OCI-LY7 (cell line): ENCODE data around the gene MAP6.

Source experiments
- EZH2phosphoT487 ChIP-seq: fragments of 200-600 bp; sonication (generic); IDR thresholded peaks from 2 replicates; pipeline ENCODE4 v1.6.1; 2018; ENCODE audit warnings: low read depth, borderline replicate concordance, mild to moderate bottlenecking, mixed run types, antibody characterized with exemption, low read length, moderate library complexity, mixed read lengths
- TF ChIP-seq, protein P1 (sequence below): fragments of 200-600 bp; sonication (generic); conservative IDR thresholded peaks from 2 replicates; pipeline ENCODE4 v1.5.1; 2014; ENCODE audit warnings: mild to moderate bottlenecking, antibody characterized with exemption, low read length, moderate library complexity, mixed read lengths

DNA sequence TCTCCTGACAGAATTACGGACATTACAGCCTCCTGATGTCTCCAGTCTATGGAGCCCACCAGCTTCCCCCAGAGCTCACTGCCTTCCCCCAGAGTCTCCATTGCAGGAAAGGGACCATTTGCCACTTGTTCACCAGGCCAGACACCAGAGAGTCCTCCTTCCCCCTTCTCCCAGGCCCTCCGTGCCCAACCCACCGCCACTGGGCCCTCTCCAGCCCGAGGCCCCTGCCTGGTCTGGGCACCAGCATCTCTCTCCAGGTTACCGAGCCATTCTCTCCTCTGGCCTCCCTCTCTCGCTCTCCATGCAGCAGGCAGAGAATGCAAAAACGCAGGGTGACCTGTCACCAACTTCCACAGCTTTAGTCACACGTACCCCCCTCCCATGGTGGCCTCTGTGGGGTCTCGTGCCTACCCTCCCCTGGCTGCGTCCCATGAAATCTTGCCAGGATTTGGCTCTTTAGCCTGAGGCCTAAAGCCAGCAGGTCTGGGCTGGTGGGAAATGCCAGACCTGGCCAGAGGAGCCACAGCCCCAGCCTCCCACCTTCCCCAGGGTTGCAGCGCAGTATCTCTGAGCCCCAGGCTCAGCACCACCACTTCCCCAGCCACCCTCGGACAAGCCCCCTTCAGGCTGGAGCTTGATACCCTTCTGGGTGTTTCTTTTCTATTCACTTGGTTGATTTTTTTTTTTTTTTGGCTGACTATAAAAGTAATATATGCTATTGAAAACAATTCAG lies 113.6 kb downstream of the MAP6 start:
- no peak for TF ChIP-seq EZH2phosphoT487
- TF ChIP-seq, protein P1, sequence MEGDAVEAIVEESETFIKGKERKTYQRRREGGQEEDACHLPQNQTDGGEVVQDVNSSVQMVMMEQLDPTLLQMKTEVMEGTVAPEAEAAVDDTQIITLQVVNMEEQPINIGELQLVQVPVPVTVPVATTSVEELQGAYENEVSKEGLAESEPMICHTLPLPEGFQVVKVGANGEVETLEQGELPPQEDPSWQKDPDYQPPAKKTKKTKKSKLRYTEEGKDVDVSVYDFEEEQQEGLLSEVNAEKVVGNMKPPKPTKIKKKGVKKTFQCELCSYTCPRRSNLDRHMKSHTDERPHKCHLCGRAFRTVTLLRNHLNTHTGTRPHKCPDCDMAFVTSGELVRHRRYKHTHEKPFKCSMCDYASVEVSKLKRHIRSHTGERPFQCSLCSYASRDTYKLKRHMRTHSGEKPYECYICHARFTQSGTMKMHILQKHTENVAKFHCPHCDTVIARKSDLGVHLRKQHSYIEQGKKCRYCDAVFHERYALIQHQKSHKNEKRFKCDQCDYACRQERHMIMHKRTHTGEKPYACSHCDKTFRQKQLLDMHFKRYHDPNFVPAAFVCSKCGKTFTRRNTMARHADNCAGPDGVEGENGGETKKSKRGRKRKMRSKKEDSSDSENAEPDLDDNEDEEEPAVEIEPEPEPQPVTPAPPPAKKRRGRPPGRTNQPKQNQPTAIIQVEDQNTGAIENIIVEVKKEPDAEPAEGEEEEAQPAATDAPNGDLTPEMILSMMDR = no peak
